A673 (cell line): ENCODE results near the gene PHF21A. TPM values are rescaled to one million over a fixed set of nuclear protein-coding genes. Genes with fewer than 3 reads are reported as not detected.

ENCODE experiments used
- BruUV-seq: library from RNA; stranded (reverse); fragments of 400-500 nt; replicated peaks from 2 replicates; lab custom pipeline; 2021; lab: Mats Ljungman, UMichigan
- CTCF ChIA-PET: fragments of 300-600 bp; sonication (Branson Sonifier 250); formaldehyde crosslinking; loops from one replicate; lab custom pipeline; 2022; ENCODE audit warnings: antibody characterized with exemption; lab: Charles Lee
- POLR2A ChIA-PET: fragments of 300-600 bp; sonication (Branson Sonifier 250); formaldehyde crosslinking; loops from one replicate; lab custom pipeline; 2022; ENCODE audit warnings: antibody characterized with exemption; ENCODE audit not compliant: low non-redundant PET; lab: Charles Lee
- DNase-seq: peaks from one replicate; pipeline ENCODE4 v3.0.0-alpha.2; 2015; ENCODE audit warnings: low spot score
- H3K27ac ChIP-seq: fragments of 200-600 bp; sonication (generic); 2 replicates; pipeline ENCODE4 v1.5.1; 2016; ENCODE audit warnings: mixed run types, low read depth, mild to moderate bottlenecking, mixed read lengths, antibody characterized with exemption, low read length; ENCODE audit not compliant: poor library complexity, severe bottlenecking
- H3K27me3 ChIP-seq: fragments of 200-600 bp; sonication (generic); replicated peaks from 2 replicates; pipeline ENCODE4 v1.6.1; 2017; ENCODE audit warnings: mixed run types, low read depth, mild to moderate bottlenecking, mixed read lengths, antibody characterized with exemption, low read length; ENCODE audit not compliant: insufficient read depth, poor library complexity
- H3K36me3 ChIP-seq: fragments of 200-600 bp; sonication (generic); 2 replicates; pipeline ENCODE4 v1.6.1; 2016; ENCODE audit warnings: mixed run types, mild to moderate bottlenecking, mixed read lengths, antibody characterized with exemption, low read length; ENCODE audit not compliant: insufficient read depth, poor library complexity, severe bottlenecking
- H3K4me1 ChIP-seq: fragments of 200-600 bp; sonication (generic); 2 replicates; pipeline ENCODE4 v1.6.1; 2017; ENCODE audit warnings: mixed run types, mild to moderate bottlenecking, mixed read lengths, antibody characterized with exemption, low read length; ENCODE audit not compliant: insufficient read depth, poor library complexity, severe bottlenecking
- H3K4me3 ChIP-seq: fragments of 200-600 bp; sonication (generic); 2 replicates; pipeline ENCODE4 v1.5.1; 2016; ENCODE audit warnings: low read depth, mixed run types, mild to moderate bottlenecking, mixed read lengths, low read length; ENCODE audit not compliant: poor library complexity, severe bottlenecking
- H3K9me3 ChIP-seq: fragments of 200-600 bp; sonication (generic); 2 replicates; pipeline ENCODE4 v1.6.1; 2016; ENCODE audit warnings: mixed run types, low read depth, mild to moderate bottlenecking, mixed read lengths, antibody characterized with exemption, low read length; ENCODE audit not compliant: poor library complexity, severe bottlenecking
- EZH2 ChIP-seq: fragments of 200-600 bp; sonication (generic); IDR thresholded peaks from 2 replicates; pipeline ENCODE4 v1.6.1; 2017; ENCODE audit warnings: borderline replicate concordance, low read depth, mild to moderate bottlenecking, mixed read lengths, antibody characterized with exemption, low read length; ENCODE audit not compliant: poor library complexity, severe bottlenecking
- intact Hi-C: fragments of 100-400 bp; cut with micrococcal nuclease; formaldehyde crosslinking; loops from one replicate; pipeline ENCODE4 v1.10.0; 2022; ENCODE audit not compliant: unreplicated experiment
- total RNA-seq: library from RNA; stranded (reverse); gene quantifications from 2 replicates; pipeline ENCODE4 v1.2.3, GENCODE V29; 2021
- TF ChIP-seq, protein P1 (sequence below): fragments of 300-800, 200-600 bp; sonication (generic); conservative IDR thresholded peaks from 2 replicates; pipeline ENCODE4 v1.5.1; 2017; ENCODE audit warnings: low read depth, mild to moderate bottlenecking, antibody characterized with exemption, low read length, moderate library complexity, mixed read lengths

PHF21A gene
- total RNA-seq, 1 experiment from 2014 or later: 77.2 TPM

GRCh38 chr11:45895553-45896259, 225.5 kb downstream of the PHF21A start:
- no peak for TF ChIP-seq EZH2
- TF ChIP-seq, protein P1, sequence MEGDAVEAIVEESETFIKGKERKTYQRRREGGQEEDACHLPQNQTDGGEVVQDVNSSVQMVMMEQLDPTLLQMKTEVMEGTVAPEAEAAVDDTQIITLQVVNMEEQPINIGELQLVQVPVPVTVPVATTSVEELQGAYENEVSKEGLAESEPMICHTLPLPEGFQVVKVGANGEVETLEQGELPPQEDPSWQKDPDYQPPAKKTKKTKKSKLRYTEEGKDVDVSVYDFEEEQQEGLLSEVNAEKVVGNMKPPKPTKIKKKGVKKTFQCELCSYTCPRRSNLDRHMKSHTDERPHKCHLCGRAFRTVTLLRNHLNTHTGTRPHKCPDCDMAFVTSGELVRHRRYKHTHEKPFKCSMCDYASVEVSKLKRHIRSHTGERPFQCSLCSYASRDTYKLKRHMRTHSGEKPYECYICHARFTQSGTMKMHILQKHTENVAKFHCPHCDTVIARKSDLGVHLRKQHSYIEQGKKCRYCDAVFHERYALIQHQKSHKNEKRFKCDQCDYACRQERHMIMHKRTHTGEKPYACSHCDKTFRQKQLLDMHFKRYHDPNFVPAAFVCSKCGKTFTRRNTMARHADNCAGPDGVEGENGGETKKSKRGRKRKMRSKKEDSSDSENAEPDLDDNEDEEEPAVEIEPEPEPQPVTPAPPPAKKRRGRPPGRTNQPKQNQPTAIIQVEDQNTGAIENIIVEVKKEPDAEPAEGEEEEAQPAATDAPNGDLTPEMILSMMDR: no peak
- intact Hi-C loops: no loop called here
- POLR2A ChIA-PET: interaction anchor here (0.5 kb wide), 1 partner anchor 121 kb away, joined by 5 read pairs; no protein-coding TSS in a partner anchor
- Histone ChIP-seq H3K4me1 (peaks cover 21% of the 10 kb centered on the region), H3K27ac (no peak overlapping the region), H3K4me3 (no peak overlapping the region), H3K9me3 (no peaks in the 10 kb centered on the region), H3K36me3 (no peaks in the 10 kb centered on the region), H3K27me3 (no peaks in the 10 kb centered on the region)
- CTCF ChIA-PET: no interaction called here
- BruUV-seq: no TSS peak
- no peak for DNase-seq

DNA sequence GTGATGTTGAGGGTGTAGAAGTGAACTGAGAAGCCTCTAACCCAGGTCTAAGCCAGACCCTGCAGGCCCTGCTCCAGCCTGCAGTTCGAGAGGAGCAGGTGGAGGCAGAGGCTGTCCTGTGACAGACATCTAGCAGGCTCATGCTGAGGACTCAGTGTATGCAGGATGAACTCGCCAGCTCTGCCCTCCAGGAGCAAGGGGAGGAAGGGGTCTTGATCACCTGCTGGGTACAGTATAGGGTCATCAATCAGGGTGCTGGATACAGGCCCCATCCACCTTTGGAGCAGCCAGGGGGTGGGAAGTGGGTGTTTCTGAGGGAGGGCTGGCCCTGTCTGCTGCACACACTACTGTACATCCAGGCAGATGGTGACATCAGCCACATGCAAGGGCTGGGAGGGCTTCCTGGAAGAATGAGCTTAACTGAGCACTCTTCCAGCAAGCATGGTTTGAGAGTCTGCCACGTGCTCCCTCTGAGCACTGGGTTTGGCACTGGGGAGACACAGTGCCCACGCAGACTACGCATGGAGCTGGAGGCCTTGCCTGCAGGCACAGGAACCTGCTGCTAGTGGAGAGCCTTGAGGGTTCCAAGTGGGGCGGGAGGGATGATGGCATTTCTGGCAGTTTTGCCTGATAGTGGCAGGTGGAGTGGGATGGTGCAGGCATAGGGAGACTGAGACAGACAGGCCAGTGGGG, 226.6 kb downstream of the PHF21A start:
- H3K27ac ChIP-seq: no peak overlapping the region
- no peak overlapping the region for H3K4me3 ChIP-seq
- intact Hi-C loops: no loop called here
- H3K36me3 ChIP-seq: no peaks in the 10 kb centered on the region
- POLR2A ChIA-PET: no interaction called here
- BruUV-seq: no TSS peak
- CTCF ChIA-PET: no interaction called here
- H3K9me3 ChIP-seq: no peaks in the 10 kb centered on the region
- DNase-seq: no peak
- H3K4me1 ChIP-seq: peaks cover 16% of the 10 kb centered on the region
- no peaks in the 10 kb centered on the region for H3K27me3 ChIP-seq
- TF ChIP-seq EZH2: no peak
- TF ChIP-seq, protein P1: no peak

DNA sequence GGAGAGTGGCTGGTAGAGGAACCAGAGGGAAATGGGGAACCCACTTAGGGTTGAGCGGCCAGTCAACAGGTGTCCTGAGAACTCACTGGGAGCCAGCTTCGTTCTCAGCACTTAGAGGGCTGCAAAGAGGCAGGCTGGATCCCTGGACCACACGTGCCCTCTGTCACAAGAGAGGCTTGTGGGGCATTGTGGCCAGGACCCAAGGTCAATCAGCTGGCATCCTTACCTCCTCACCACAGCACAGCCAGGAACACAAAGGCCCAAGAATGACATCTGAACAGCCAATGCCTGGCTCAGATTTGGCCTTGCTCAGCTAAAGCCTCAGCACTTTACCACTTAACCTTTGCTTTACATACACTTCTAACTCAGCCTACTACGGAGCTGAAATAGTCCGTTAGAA, 228.4 kb downstream of the PHF21A start:
- no peak overlapping the region for H3K27ac ChIP-seq
- TF ChIP-seq, protein P1: no peak
- TF ChIP-seq EZH2: no peak
- no peak for DNase-seq
- intact Hi-C loops: no loop called here
- no peaks in the 10 kb centered on the region for H3K9me3 ChIP-seq
- H3K36me3 ChIP-seq: no peaks in the 10 kb centered on the region
- POLR2A ChIA-PET: no interaction called here
- H3K27me3 ChIP-seq: no peaks in the 10 kb centered on the region
- BruUV-seq: no TSS peak
- CTCF ChIA-PET: no interaction called here
- H3K4me3 ChIP-seq: no peak overlapping the region
- H3K4me1 ChIP-seq: peaks cover 8% of the 10 kb centered on the region
